HEK293 (cell line): ENCODE data around the gene ATP6V1B1.
"Not testable (repeated sequence)": the region's sequence is repeated elsewhere in the genome, so short reads cannot be mapped to it uniquely, and the experiment has no call there.

Experiments used
- CTCF ChIA-PET: fragments of 350-600 bp; formaldehyde crosslinking; extraction: SDS; loops from one replicate; lab custom pipeline; 2021; ENCODE audit warnings: antibody characterized with exemption; lab: Yijun Ruan, JAX
- POLR2A ChIA-PET: fragments of 300-600 bp; formaldehyde crosslinking; extraction: SDS; loops from one replicate; lab custom pipeline; 2020; ENCODE audit warnings: antibody characterized with exemption, inconsistent platforms; lab: Yijun Ruan, JAX
- H3K27ac ChIP-seq: fragments of 200-500 bp; sonication (Bioruptor generic); 2 replicates; pipeline ENCODE4 v1.5.1; 2014; ENCODE audit warnings: low read depth, low read length, control low read depth, inconsistent platforms; ENCODE audit errors: extremely low read depth
- H3K36me3 ChIP-seq, 2 experiments: fragments of 200-500 bp in 1 of 2; sonication (Bioruptor generic) in 1 of 2; 1 replicate in 1 of 2; 2 replicates in 1 of 2; pipeline ENCODE4 v1.5.1; 2014 to 2017; ENCODE audit warnings: inconsistent platforms in 2 of 2, low read length in 2 of 2; ENCODE audit not compliant: control insufficient read depth in 2 of 2, insufficient read depth in 1 of 2
- H3K4me1 ChIP-seq: fragments of 200-500 bp; sonication (Bioruptor generic); 2 replicates; pipeline ENCODE4 v1.5.1; 2014; ENCODE audit warnings: mild to moderate bottlenecking, low read length, inconsistent platforms; ENCODE audit not compliant: control insufficient read depth, insufficient read depth
- H3K4me3 ChIP-seq: 2 replicates; pipeline ENCODE4 v1.5.1; 2011; ENCODE audit warnings: low read depth, mild to moderate bottlenecking, control low read depth, low read length, moderate library complexity
- H3K9me3 ChIP-seq: fragments of 200-500 bp; sonication (Bioruptor generic); 2 replicates; pipeline ENCODE4 v1.5.1; 2014; ENCODE audit warnings: low read depth, low read length, inconsistent platforms; ENCODE audit not compliant: control insufficient read depth, insufficient read depth
- GLIS1 ChIP-seq: fragments of 450-650 bp; formaldehyde crosslinking; IDR thresholded peaks from 2 replicates; pipeline ENCODE4 v1.5.1; 2016; ENCODE audit warnings: missing biosample characterization, missing genetic modification characterization
- HOXA7 ChIP-seq: sonication (generic); formaldehyde crosslinking; IDR thresholded peaks from 2 replicates; pipeline ENCODE4 v1.8.1; 2022; ENCODE audit warnings: missing genetic modification reagents, borderline replicate concordance
- HOXC10 ChIP-seq: sonication (generic); formaldehyde crosslinking; IDR thresholded peaks from 2 replicates; pipeline ENCODE4 v1.8.1; 2023; ENCODE audit warnings: mild to moderate bottlenecking, missing genetic modification reagents
- SETDB1 ChIP-seq: IDR thresholded peaks from one replicate; pipeline ENCODE4 v1.6.1; 2017; ENCODE audit warnings: mild to moderate bottlenecking, low read length, moderate library complexity, mixed read lengths; ENCODE audit not compliant: insufficient read length
- TRIM28 ChIP-seq: IDR thresholded peaks from 2 replicates; pipeline ENCODE4 v1.6.1; 2011; ENCODE audit warnings: low read length, control low read depth, borderline replicate concordance
- YY2 ChIP-seq: fragments of 450-650 bp; formaldehyde crosslinking; IDR thresholded peaks from 2 replicates; pipeline ENCODE4 v1.5.1; 2016; ENCODE audit warnings: missing biosample characterization, missing genetic modification characterization
- ZNF114 ChIP-seq: fragments of 450-650 bp; formaldehyde crosslinking; IDR thresholded peaks from 2 replicates; pipeline ENCODE4 v1.5.0; 2017; ENCODE audit warnings: missing biosample characterization, missing genetic modification characterization
- ZNF175 ChIP-seq: fragments of 450-650 bp; formaldehyde crosslinking; IDR thresholded peaks from 2 replicates; pipeline ENCODE4 v1.5.1; 2016; ENCODE audit warnings: missing biosample characterization, missing genetic modification characterization
- ZNF184 ChIP-seq: fragments of 450-650 bp; IDR thresholded peaks from 2 replicates; pipeline ENCODE4 v1.5.1; 2018; ENCODE audit warnings: missing biosample characterization, mild to moderate bottlenecking, missing genetic modification characterization
- ZNF19 ChIP-seq: fragments of 450-650 bp; formaldehyde crosslinking; IDR thresholded peaks from 2 replicates; pipeline ENCODE4; 2016; ENCODE audit warnings: missing biosample characterization, missing genetic modification characterization, low read depth
- ZNF239 ChIP-seq: fragments of 450-650 bp; formaldehyde crosslinking; IDR thresholded peaks from 2 replicates; pipeline ENCODE4 v1.5.1; 2016; ENCODE audit warnings: missing biosample characterization, missing genetic modification characterization
- ZNF24 ChIP-seq: fragments of 450-650 bp; formaldehyde crosslinking; IDR thresholded peaks from 2 replicates; pipeline ENCODE4 v1.5.1; 2016; ENCODE audit warnings: missing biosample characterization, missing genetic modification characterization
- ZNF585B ChIP-seq: fragments of 450-650 bp; formaldehyde crosslinking; IDR thresholded peaks from 2 replicates; pipeline ENCODE4 v1.5.1; 2016; ENCODE audit warnings: missing biosample characterization, missing genetic modification characterization
- ZNF610 ChIP-seq: fragments of 450-650 bp; formaldehyde crosslinking; IDR thresholded peaks from 2 replicates; pipeline ENCODE4 v1.5.1; 2016; ENCODE audit warnings: missing biosample characterization, missing genetic modification characterization, borderline replicate concordance
- ZNF707 ChIP-seq: fragments of 450-650 bp; formaldehyde crosslinking; IDR thresholded peaks from 2 replicates; pipeline ENCODE4 v1.5.1; 2016; ENCODE audit warnings: missing biosample characterization, missing genetic modification characterization
- ZNF776 ChIP-seq: fragments of 450-650 bp; formaldehyde crosslinking; IDR thresholded peaks from 2 replicates; pipeline ENCODE4 v1.5.0; 2017; ENCODE audit warnings: missing biosample characterization, missing genetic modification characterization, borderline replicate concordance
- ZNF777 ChIP-seq: fragments of 450-650 bp; formaldehyde crosslinking; IDR thresholded peaks from 2 replicates; pipeline ENCODE4 v1.5.1; 2017; ENCODE audit warnings: missing biosample characterization, missing genetic modification characterization, borderline replicate concordance
- ZNF843 ChIP-seq: fragments of 450-650 bp; formaldehyde crosslinking; IDR thresholded peaks from 2 replicates; pipeline ENCODE4 v1.5.1; 2016; ENCODE audit warnings: missing biosample characterization, missing genetic modification characterization

ATP6V1B1 gene

DNA sequence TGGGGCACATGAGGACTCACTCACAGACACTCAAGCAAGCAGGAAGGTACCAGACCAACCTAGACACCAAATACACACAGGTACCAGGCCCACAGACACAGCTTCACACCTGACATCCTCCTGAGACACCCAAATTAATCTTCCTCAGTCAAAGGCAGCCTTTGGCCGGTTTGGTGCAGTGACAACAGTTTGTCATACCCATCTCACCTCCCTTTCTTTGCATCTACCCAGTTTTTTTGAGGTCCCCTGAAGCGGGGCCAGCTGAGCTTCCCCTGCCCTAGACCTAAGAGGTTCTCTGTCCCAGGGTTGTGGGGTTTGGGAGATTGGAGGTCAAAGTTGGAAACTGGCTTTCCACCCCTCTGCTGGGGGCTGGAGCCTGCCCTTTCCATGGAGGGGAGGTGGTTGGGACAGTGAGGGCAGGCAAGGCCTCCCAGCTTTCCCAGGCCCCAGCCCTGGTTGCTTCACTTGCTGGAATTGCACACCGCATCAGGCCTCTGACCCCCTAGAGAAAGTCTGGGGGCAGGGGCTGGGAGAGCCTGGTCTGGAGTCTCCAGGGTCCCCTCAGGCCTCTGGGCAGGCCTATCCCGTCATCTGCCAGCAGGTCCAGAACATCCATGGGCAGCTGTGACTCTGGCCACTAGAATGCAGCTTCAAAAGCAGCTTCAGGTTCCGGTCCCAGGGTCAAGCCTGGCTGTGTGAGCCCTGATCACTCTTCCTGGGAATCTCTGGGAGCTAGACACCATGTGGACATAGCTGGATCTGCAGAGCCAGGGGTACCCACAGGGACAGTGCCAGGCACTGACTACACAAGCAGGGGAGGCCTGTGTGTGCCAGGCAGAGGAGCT lies 71.5 kb downstream of the ATP6V1B1 start:
- Histone ChIP-seq H3K27ac (no peak overlapping the region), H3K4me1 (no peaks in the 10 kb centered on the region), H3K9me3 (no peaks in the 10 kb centered on the region)
- POLR2A ChIA-PET: no interaction called here
- TF ChIP-seq ZNF776 (no peak), ZNF24 (no peak), ZNF777 (tag by site-specific recombination) (no peak), ZNF184 (tag by site-specific recombination) (no peak), ZNF585B (tag by site-specific recombination) (no peak)
- TF ChIP-seq, all 188 proteins: peak for 0
- Histone ChIP-seq H3K36me3 (no peaks in the 10 kb centered on the region), H3K4me3 (no peak overlapping the region)
- CTCF ChIA-PET: interaction anchor here (0.7 kb wide), 1 partner anchor 147 kb away, joined by 4 read pairs; no protein-coding TSS in a partner anchor

- POLR2A ChIA-PET: no interaction called here
- no peaks in the 10 kb centered on the region for H3K4me1 ChIP-seq
- CTCF ChIA-PET: interaction anchor here (0.8 kb wide), 1 partner anchor 147 kb away, joined by 3 read pairs; no protein-coding TSS in a partner anchor
- H3K27ac ChIP-seq: no peak overlapping the region
- H3K36me3 ChIP-seq: no peaks in the 10 kb centered on the region
- H3K4me3 ChIP-seq: no peak overlapping the region
- no peaks in the 10 kb centered on the region for H3K9me3 ChIP-seq
- TF ChIP-seq HOXA7 (CRISPR knock-in tag) (no peak), ZNF19 (tag by site-specific recombination) (no peak), ZNF239 (tag by site-specific recombination) (no peak), ZNF24 (no peak), ZNF843 (no peak), GLIS1 (tag by site-specific recombination) (no peak), YY2 (tag by site-specific recombination) (no peak), ZNF175 (tag by site-specific recombination) (no peak), SETDB1 (no peak), ZNF707 (tag by site-specific recombination) (no peak), TRIM28 (no peak), HOXC10 (CRISPR knock-in tag) (no peak), ZNF114 (tag by site-specific recombination) (no peak), ZNF610 (tag by site-specific recombination) (no peak)
Observed at GRCh38 chr2:71008342-71008741, 72.6 kb downstream of the ATP6V1B1 start.

- POLR2A ChIA-PET, H3K36me3 ChIP-seq, H3K9me3 ChIP-seq, H3K4me1 ChIP-seq, H3K4me3 ChIP-seq, H3K27ac ChIP-seq: not testable (repeated sequence)
- CTCF ChIA-PET: interaction anchor here (1.8 kb wide), 1 partner anchor 10 kb away, joined by 14 read pairs; no protein-coding TSS in a partner anchor
Observed at GRCh38 chr2:71011786-71012185, 76.1 kb downstream of the ATP6V1B1 start.
